Measurements from ENCODE around the gene SPTA1.

DNA sequence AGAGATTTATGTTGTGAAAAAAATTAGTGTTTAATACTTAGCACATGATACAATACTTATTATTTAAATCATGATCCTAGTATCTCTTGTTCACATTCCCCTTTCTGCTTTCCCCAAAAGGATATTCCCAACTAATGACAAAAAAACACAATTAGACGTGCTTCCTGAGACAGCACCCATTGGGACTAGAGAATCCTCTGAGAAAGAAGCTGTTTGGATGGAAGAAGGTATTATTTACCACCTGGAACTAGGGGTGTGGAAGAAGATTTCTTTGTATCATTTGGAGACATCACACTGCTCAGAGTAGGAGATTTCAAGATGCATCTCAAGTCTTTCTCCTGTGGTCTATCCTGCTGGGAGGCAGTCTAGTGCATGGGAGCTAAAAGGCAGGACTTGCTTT, 81.5 kb downstream of the SPTA1 start, which contains the start of gene OR10Z1:
- TF ChIP-seq, protein P1, sequence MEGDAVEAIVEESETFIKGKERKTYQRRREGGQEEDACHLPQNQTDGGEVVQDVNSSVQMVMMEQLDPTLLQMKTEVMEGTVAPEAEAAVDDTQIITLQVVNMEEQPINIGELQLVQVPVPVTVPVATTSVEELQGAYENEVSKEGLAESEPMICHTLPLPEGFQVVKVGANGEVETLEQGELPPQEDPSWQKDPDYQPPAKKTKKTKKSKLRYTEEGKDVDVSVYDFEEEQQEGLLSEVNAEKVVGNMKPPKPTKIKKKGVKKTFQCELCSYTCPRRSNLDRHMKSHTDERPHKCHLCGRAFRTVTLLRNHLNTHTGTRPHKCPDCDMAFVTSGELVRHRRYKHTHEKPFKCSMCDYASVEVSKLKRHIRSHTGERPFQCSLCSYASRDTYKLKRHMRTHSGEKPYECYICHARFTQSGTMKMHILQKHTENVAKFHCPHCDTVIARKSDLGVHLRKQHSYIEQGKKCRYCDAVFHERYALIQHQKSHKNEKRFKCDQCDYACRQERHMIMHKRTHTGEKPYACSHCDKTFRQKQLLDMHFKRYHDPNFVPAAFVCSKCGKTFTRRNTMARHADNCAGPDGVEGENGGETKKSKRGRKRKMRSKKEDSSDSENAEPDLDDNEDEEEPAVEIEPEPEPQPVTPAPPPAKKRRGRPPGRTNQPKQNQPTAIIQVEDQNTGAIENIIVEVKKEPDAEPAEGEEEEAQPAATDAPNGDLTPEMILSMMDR (IDR thresholded peaks at IDR 0.05 in 2 of 3, conservative IDR thresholded peaks at IDR 0.05 in 1 of 3; ENCODE audit: borderline replicate concordance in 1 of 3, insufficient read depth in 1 of 3, low read depth in 2 of 3, low read length in 2 of 3): no peak
- TF ChIP-seq ZFX (IDR thresholded peaks at IDR 0.05): no peak
- TF ChIP-seq, protein P2, sequence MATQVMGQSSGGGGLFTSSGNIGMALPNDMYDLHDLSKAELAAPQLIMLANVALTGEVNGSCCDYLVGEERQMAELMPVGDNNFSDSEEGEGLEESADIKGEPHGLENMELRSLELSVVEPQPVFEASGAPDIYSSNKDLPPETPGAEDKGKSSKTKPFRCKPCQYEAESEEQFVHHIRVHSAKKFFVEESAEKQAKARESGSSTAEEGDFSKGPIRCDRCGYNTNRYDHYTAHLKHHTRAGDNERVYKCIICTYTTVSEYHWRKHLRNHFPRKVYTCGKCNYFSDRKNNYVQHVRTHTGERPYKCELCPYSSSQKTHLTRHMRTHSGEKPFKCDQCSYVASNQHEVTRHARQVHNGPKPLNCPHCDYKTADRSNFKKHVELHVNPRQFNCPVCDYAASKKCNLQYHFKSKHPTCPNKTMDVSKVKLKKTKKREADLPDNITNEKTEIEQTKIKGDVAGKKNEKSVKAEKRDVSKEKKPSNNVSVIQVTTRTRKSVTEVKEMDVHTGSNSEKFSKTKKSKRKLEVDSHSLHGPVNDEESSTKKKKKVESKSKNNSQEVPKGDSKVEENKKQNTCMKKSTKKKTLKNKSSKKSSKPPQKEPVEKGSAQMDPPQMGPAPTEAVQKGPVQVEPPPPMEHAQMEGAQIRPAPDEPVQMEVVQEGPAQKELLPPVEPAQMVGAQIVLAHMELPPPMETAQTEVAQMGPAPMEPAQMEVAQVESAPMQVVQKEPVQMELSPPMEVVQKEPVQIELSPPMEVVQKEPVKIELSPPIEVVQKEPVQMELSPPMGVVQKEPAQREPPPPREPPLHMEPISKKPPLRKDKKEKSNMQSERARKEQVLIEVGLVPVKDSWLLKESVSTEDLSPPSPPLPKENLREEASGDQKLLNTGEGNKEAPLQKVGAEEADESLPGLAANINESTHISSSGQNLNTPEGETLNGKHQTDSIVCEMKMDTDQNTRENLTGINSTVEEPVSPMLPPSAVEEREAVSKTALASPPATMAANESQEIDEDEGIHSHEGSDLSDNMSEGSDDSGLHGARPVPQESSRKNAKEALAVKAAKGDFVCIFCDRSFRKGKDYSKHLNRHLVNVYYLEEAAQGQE (IDR thresholded peaks at IDR 0.05; ENCODE audit: low read depth): no peak
- no peak for TF ChIP-seq EZH2 (IDR thresholded peaks at IDR 0.05)
- TF ChIP-seq ZNF274 (IDR thresholded peaks at IDR 0.05; ENCODE audit: low read depth, low read length): no peak
- TF ChIP-seq POLR2A (IDR thresholded peaks at IDR 0.05; ENCODE audit: borderline replicate concordance, extremely low read depth, insufficient read depth, insufficient read length): no peak
- TF ChIP-seq SP1 (IDR thresholded peaks at IDR 0.05; ENCODE audit: low read depth): no peak
- TF ChIP-seq EZH2phosphoT487 (IDR thresholded peaks at IDR 0.05; ENCODE audit: borderline replicate concordance): no peak
- no peak for TF ChIP-seq POLR2AphosphoS5 (IDR thresholded peaks at IDR 0.05; ENCODE audit: low read depth, low read length)
- TF ChIP-seq JUND (IDR thresholded peaks at IDR 0.05): no peak
- TF ChIP-seq CEBPB (IDR thresholded peaks at IDR 0.05; ENCODE audit: low read depth): no peak
